PC-3 (cell line): ENCODE measurements around the gene GREM1. TPM values are rescaled to one million over a fixed set of nuclear protein-coding genes. Genes with fewer than 3 reads are reported as not detected.
A peak's percentile ranks its signal among the peaks of the same experiment; 100 is the strongest.

Source experiments
- ATAC-seq: fragments of 200-7000 bp; cut with Tn5 transposase; 2 replicates; pipeline ENCODE4 v1.9.1; 2020; ENCODE audit warnings: mild to moderate bottlenecking, moderate library complexity
- BruUV-seq: library from RNA; stranded (reverse); fragments of 400-500 nt; replicated peaks from 2 replicates; lab custom pipeline; 2021; lab: Mats Ljungman, UMichigan
- CTCF ChIA-PET: fragments of 300-600 bp; sonication (Branson Sonifier 250); formaldehyde crosslinking; loops from one replicate; lab custom pipeline; 2022; ENCODE audit warnings: antibody characterized with exemption; lab: Charles Lee
- POLR2A ChIA-PET: fragments of 300-600 bp; sonication (Branson Sonifier 250); formaldehyde crosslinking; loops from one replicate; lab custom pipeline; 2022; ENCODE audit warnings: antibody characterized with exemption; ENCODE audit not compliant: unreplicated experiment; lab: Charles Lee
- DNase-seq: peaks from one replicate; pipeline ENCODE4 v3.0.0-alpha.2; 2015
- H2AFZ ChIP-seq: fragments of 300-600 bp; sonication (generic); 2 replicates; pipeline ENCODE4 v1.6.0; 2016; ENCODE audit warnings: antibody characterized with exemption, low read length
- H3F3A ChIP-seq: fragments of 300-600 bp; sonication (generic); one replicate; pipeline ENCODE4 v1.6.0; 2017; ENCODE audit warnings: antibody characterized with exemption, low read length, control low read depth, mild to moderate bottlenecking; ENCODE audit not compliant: unreplicated experiment
- H3K27ac ChIP-seq: fragments of 300-600 bp; sonication (generic); 2 replicates; pipeline ENCODE4 v1.5.1; 2016; ENCODE audit warnings: mild to moderate bottlenecking, low read length
- H3K27me3 ChIP-seq: fragments of 300-600 bp; sonication (generic); 2 replicates; pipeline ENCODE4 v1.6.1; 2016; ENCODE audit warnings: low read length, mixed read lengths
- H3K36me3 ChIP-seq: fragments of 300-600 bp; sonication (generic); 2 replicates; pipeline ENCODE4 v1.6.1; 2016; ENCODE audit warnings: low read depth, mixed run types, low read length, mixed read lengths
- H3K4me1 ChIP-seq: fragments of 300-600 bp; sonication (generic); 2 replicates; pipeline ENCODE4 v1.5.1; 2016; ENCODE audit warnings: low read length; ENCODE audit not compliant: insufficient read depth
- H3K4me2 ChIP-seq: fragments of 300-600 bp; sonication (generic); 2 replicates; pipeline ENCODE4 v1.6.0; 2016; ENCODE audit warnings: low read length
- H3K4me3 ChIP-seq: fragments of 300-600 bp; sonication (generic); 2 replicates; pipeline ENCODE4 v1.5.1; 2016; ENCODE audit warnings: mild to moderate bottlenecking, low read length, mixed read lengths
- H3K79me2 ChIP-seq: fragments of 300-600 bp; sonication (generic); 2 replicates; pipeline ENCODE4 v1.6.1; 2017; ENCODE audit warnings: low read length, mixed read lengths
- H3K9ac ChIP-seq: fragments of 300-600 bp; sonication (generic); 2 replicates; pipeline ENCODE4 v1.6.0; 2016; ENCODE audit warnings: mild to moderate bottlenecking, low read length
- H3K9me2 ChIP-seq: fragments of 300-600 bp; sonication (generic); replicated peaks from 2 replicates; pipeline ENCODE4 v1.6.1; 2016; ENCODE audit warnings: mixed run types, low read length, mixed read lengths
- H3K9me3 ChIP-seq: fragments of 300-600 bp; sonication (generic); 2 replicates; pipeline ENCODE4 v1.6.1; 2016; ENCODE audit warnings: low read length, mixed read lengths
- H4K20me1 ChIP-seq: fragments of 300-600 bp; sonication (generic); 2 replicates; pipeline ENCODE4 v1.6.1; 2016; ENCODE audit warnings: low read length, mixed read lengths
- CTCF ChIP-seq: fragments of 300-600 bp; sonication (generic); conservative IDR thresholded peaks from 2 replicates; pipeline ENCODE4 v1.5.1; 2017; ENCODE audit warnings: antibody characterized with exemption, low read depth, mild to moderate bottlenecking, low read length
- EZH2 ChIP-seq: fragments of 300-600 bp; sonication (generic); IDR thresholded peaks from one replicate; pipeline ENCODE4 v1.6.1; 2017; ENCODE audit warnings: antibody characterized with exemption, mild to moderate bottlenecking, low read length; ENCODE audit not compliant: unreplicated experiment
- EZH2phosphoT487 ChIP-seq: fragments of 300-600 bp; sonication (generic); IDR thresholded peaks from 2 replicates; pipeline ENCODE4 v1.6.1; 2018; ENCODE audit warnings: mild to moderate bottlenecking, antibody characterized with exemption, low read length, borderline replicate concordance
- intact Hi-C: fragments of 100-400 bp; cut with micrococcal nuclease; formaldehyde crosslinking; loops from 2 replicates; pipeline ENCODE4 v1.9.0; 2023
- total RNA-seq: library from RNA; depleted of rRNA; stranded (reverse); fragments of >200 nt; gene quantifications from 2 replicates; pipeline ENCODE4 v1.2.3, GENCODE V29; 2014

Gene GREM1
- total RNA-seq, 1 experiment from 2014 or later: 1.6 TPM

- Histone ChIP-seq H4K20me1 (no peaks in the 10 kb centered on the region), H3F3A (no peaks in the 10 kb centered on the region), H3K27ac (no peak overlapping the region), H3K9me3 (no peaks in the 10 kb centered on the region), H3K4me3 (peak overlapping the region; percentile 64), H3K36me3 (no peaks in the 10 kb centered on the region), H3K27me3 (no peaks in the 10 kb centered on the region), H3K4me1 (peaks cover 15% of the 10 kb centered on the region), H2AFZ (peak overlapping the region; percentile 72), H3K79me2 (no peaks in the 10 kb centered on the region), H3K9ac (peak overlapping the region; percentile 54), H3K4me2 (peak overlapping the region; percentile 77), H3K9me2 (no peaks in the 10 kb centered on the region)
- BruUV-seq: TSS peak; percentile 48
- DNase-seq: peak; percentile 16
- ChIA-PET CTCF (interaction anchor here (0.6 kb wide), 1 partner anchor 518 kb away, joined by 3 read pairs; no protein-coding TSS in a partner anchor), POLR2A (no interaction called here)
- ATAC-seq: peak; percentile 53
- TF ChIP-seq EZH2phosphoT487 (no peak), CTCF (no peak), EZH2 (no peak)
- intact Hi-C loops: no loop called here
Observed at GRCh38 chr15:32718821-32719716, 1.3 kb downstream of the GREM1 start.

- H3K79me2 ChIP-seq: no peaks in the 10 kb centered on the region
Observed at GRCh38 chr15:32721596-32721995, 3.8 kb downstream of the GREM1 start.

More at GRCh38 chr15:32721596-32721995, 3.8 kb downstream of the GREM1 start:
- H3F3A ChIP-seq: no peaks in the 10 kb centered on the region
- no peak overlapping the region for H3K4me2 ChIP-seq
- H3K36me3 ChIP-seq: no peaks in the 10 kb centered on the region
- intact Hi-C loops: no loop called here
- no TSS peak for BruUV-seq
- ChIA-PET POLR2A (no interaction called here), CTCF (no interaction called here)
- no peaks in the 10 kb centered on the region for H3K27me3 ChIP-seq
- DNase-seq: no peak
- no peaks in the 10 kb centered on the region for H3K9me3 ChIP-seq
- H3K4me3 ChIP-seq: no peak overlapping the region
- H3K27ac ChIP-seq: no peak overlapping the region
- no peaks in the 10 kb centered on the region for H3K9me2 ChIP-seq
- no peak overlapping the region for H2AFZ ChIP-seq
- ATAC-seq: no peak
- TF ChIP-seq EZH2phosphoT487 (no peak), CTCF (no peak), EZH2 (no peak)
- H3K9ac ChIP-seq: no peak overlapping the region
- H4K20me1 ChIP-seq: no peaks in the 10 kb centered on the region
- H3K4me1 ChIP-seq: peaks cover 7% of the 10 kb centered on the region
